Choroid plexus epithelial cell (primary cell): ENCODE data around the gene SUMO2.

Source experiments
- DNase-seq: peaks from one replicate; pipeline ENCODE4 v3.0.0-alpha.2; 2010; ENCODE audit warnings: low read depth
- H3K4me3 ChIP-seq: 2 replicates; pipeline ENCODE4 v1.5.1; 2011; ENCODE audit warnings: low read depth, mild to moderate bottlenecking, control low read depth, low read length, moderate library complexity
- CTCF ChIP-seq: conservative IDR thresholded peaks from 2 replicates; pipeline ENCODE4 v1.5.1; 2011; ENCODE audit warnings: low read depth, mild to moderate bottlenecking, control low read depth, inconsistent platforms, low read length, moderate library complexity

SUMO2 gene

GRCh38 chr17:75182569-75183436 is at the start of gene SUMO2:
Gene SUMO2 (minus strand): TSS chr17:75182959. CDS start chr17:75182834, 125 bp downstream.
- peak within 1 kb of the TSS; percentile 73 for H3K4me3 ChIP-seq
- DNase-seq, result peak; percentile 98
- peak; percentile 12 for TF ChIP-seq CTCF

- H3K4me3 ChIP-seq, result no peak overlapping the region
- no peak for DNase-seq
- no peak for TF ChIP-seq CTCF
Measured at GRCh38 chr17:75231741-75232464, 49.1 kb upstream of the SUMO2 start.

GRCh38 chr17:75231071-75231470 is 48.3 kb upstream of the SUMO2 start:
- no peak for TF ChIP-seq CTCF

GRCh38 chr17:75228847-75229246 is 46.1 kb upstream of the SUMO2 start:
- DNase-seq, result no peak
- no peak for TF ChIP-seq CTCF

More at GRCh38 chr17:75231071-75231470, 48.3 kb upstream of the SUMO2 start:
- DNase-seq, result no peak
- H3K4me3 ChIP-seq, result no peak overlapping the region

GRCh38 chr17:75228305-75228704 is 45.5 kb upstream of the SUMO2 start:
- no peak for DNase-seq
- no peak overlapping the region for H3K4me3 ChIP-seq
- TF ChIP-seq CTCF, result no peak

More at GRCh38 chr17:75228847-75229246, 46.1 kb upstream of the SUMO2 start:
- no peak overlapping the region for H3K4me3 ChIP-seq

- DNase-seq, result no peak
- no peak overlapping the region for H3K4me3 ChIP-seq
Measured at GRCh38 chr17:75227729-75228128, 45.0 kb upstream of the SUMO2 start.

More at GRCh38 chr17:75227729-75228128, 45.0 kb upstream of the SUMO2 start:
- TF ChIP-seq CTCF, result no peak
